ENCODE results near the gene RARB. TPM values are rescaled to one million over a fixed set of nuclear protein-coding genes. Genes with fewer than 3 reads are reported as not detected.

The RARB gene
- total and polyA plus RNA-seq, 9 of the 15 experiments (the other 6 are each of a cell fraction or from before 2014, with no cell fraction given) = 0.15 to 1.3 (median 0.27) TPM

DNA sequence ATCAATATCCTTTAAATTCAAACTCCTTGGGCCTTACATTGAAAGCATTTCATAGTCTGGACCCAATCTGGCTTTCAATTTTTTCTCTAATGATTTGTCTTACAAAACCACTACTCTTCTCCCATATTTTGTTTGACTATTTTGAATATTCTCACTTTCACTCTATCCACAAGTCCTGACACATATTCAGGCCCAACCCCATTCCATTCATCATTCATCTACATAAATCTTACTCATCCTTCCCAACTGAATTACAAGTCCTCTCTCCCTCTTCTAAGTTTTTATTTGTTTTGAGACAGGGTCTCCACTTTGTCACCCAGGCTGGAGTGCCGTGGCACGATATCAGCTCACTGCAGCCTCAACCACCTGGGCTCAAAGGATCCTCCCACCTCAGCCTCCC lies 193.0 kb downstream of the RARB start:
- no peak for ATAC-seq
- Histone ChIP-seq H4K20me1 (replicated peaks; ENCODE audit: control insufficient read depth, insufficient read depth, low read length) (no peaks in the 10 kb centered on the region), H3K27ac (ENCODE audit: extremely low read depth, low read depth, low read length) (no peak overlapping the region), H3K36me3 (ENCODE audit: control insufficient read depth, insufficient read depth, low read length) (peaks cover 82% of the 10 kb centered on the region), H3K9me1 (ENCODE audit: control insufficient read depth, insufficient read depth, low read length) (no peaks in the 10 kb centered on the region), H3K9ac (ENCODE audit: insufficient read depth in 1 of 2, low read depth in 2 of 2, low read length in 2 of 2) (no peak overlapping the region), H3K4me2 (ENCODE audit: insufficient read depth, low read length) (no peak overlapping the region), H3K9me3 (replicated peaks; ENCODE audit: control insufficient read depth, insufficient read depth, low read depth, low read length) (no peaks in the 10 kb centered on the region), H2AFZ (ENCODE audit: low read depth, low read length) (no peak overlapping the region), H3K27me3 (ENCODE audit: control insufficient read depth in 2 of 2, insufficient read depth in 2 of 2, low read length in 2 of 2) (no peaks in the 10 kb centered on the region), H3K4me1 (replicated peaks in 1 of 2; ENCODE audit: control insufficient read depth in 2 of 2, insufficient read depth in 2 of 2, low read length in 2 of 2) (no peaks in the 10 kb centered on the region), H3K79me2 (ENCODE audit: control insufficient read depth, insufficient read depth, low read length) (no peaks in the 10 kb centered on the region), H3K4me3 (no peak overlapping the region)
- ChIA-PET CTCF (ENCODE audit: low intra/inter-chr PET ratio) (no interaction called here), POLR2A (interaction anchor here (1.1 to 1.3 kb wide), 2 partner anchors 10 to 16 kb away, joined by 5 to 6 read pairs; no protein-coding TSS in a partner anchor)
- no peak for FAIRE-seq
- intact Hi-C loops (cut with micrococcal nuclease) (no loop called here), in situ Hi-C loops (cut with MboI) (no loop called here)
- no TSS peak for BruUV-seq (replicated peaks)
- WGBS (ENCODE audit: insufficient coverage, low coverage, missing lambda C conversion rate) = 96% methylated on average over 2 of the region's 2 CpGs
- no peak for DNase-seq (ENCODE audit: extremely low read depth in 1 of 4, low spot score in 3 of 4)
- TF ChIP-seq SRSF7 (optimal IDR thresholded peaks at IDR 0.05; ENCODE audit: low read depth, low read length) (no peak), ZNF589 (CRISPR knock-in tag; IDR thresholded peaks at IDR 0.05; ENCODE audit: low read depth) (no peak), KDM5B (IDR thresholded peaks at IDR 0.05; ENCODE audit: insufficient replicate concordance, low read depth, low read length) (no peak), SMAD2 (IDR thresholded peaks at IDR 0.05; ENCODE audit: low read depth, low read length) (no peak), CBX8 (IDR thresholded peaks at IDR 0.05; ENCODE audit: borderline replicate concordance, extremely low read depth, low read depth, low read length, poor library complexity, severe bottlenecking) (no peak), KDM4B (IDR thresholded peaks at IDR 0.05; ENCODE audit: borderline replicate concordance in 2 of 2, low read depth in 1 of 2) (no peak), ZBTB1 (CRISPR knock-in tag; IDR thresholded peaks at IDR 0.05; ENCODE audit: borderline replicate concordance, low read depth) (no peak), SREBF1 (IDR thresholded peaks at IDR 0.05; ENCODE audit: borderline replicate concordance, low read depth, low read length) (no peak), CHD2 (IDR thresholded peaks at IDR 0.05; ENCODE audit: low read depth, low read length) (no peak)
- TF ChIP-seq, protein P1, sequence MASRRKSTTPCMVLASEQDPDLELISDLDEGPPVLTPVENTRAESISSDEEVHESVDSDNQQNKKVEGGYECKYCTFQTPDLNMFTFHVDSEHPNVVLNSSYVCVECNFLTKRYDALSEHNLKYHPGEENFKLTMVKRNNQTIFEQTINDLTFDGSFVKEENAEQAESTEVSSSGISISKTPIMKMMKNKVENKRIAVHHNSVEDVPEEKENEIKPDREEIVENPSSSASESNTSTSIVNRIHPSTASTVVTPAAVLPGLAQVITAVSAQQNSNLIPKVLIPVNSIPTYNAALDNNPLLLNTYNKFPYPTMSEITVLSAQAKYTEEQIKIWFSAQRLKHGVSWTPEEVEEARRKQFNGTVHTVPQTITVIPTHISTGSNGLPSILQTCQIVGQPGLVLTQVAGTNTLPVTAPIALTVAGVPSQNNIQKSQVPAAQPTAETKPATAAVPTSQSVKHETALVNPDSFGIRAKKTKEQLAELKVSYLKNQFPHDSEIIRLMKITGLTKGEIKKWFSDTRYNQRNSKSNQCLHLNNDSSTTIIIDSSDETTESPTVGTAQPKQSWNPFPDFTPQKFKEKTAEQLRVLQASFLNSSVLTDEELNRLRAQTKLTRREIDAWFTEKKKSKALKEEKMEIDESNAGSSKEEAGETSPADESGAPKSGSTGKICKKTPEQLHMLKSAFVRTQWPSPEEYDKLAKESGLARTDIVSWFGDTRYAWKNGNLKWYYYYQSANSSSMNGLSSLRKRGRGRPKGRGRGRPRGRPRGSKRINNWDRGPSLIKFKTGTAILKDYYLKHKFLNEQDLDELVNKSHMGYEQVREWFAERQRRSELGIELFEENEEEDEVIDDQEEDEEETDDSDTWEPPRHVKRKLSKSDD (conservative IDR thresholded peaks at IDR 0.05; ENCODE audit: low read length) = no peak

Data from K562 (cell line).